Right hindlimb (tissue), 1 donor: ENCODE results near the gene SLC25A41.

ENCODE experiments used
- DNase-seq: peaks from one replicate; pipeline ENCODE4 v3.0.0-alpha.2; 2018

The SLC25A41 gene

DNA sequence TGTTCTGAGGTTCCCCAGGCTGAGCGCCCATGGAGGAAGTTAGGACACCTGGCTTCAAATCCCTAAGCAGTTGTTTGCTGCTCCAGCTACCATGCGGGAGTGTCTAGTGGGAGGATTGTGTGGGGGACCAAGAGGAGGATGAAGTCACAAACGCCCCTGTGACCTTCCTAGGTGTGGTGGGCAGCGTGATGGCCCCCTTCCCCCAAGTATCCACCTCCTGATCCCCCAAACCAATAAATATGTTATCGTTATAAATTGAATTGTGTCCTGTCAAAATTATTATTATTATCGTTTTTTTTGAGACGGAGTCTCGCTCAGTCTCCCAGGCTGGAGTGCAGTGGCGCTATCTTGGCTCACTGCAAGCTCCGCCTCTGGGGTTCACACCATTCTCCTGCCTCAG lies at the start of gene SLC25A41:
Gene SLC25A41 (minus strand): TSS at position 101 of the 400 bp plus-strand sequence. CDS start 70 bp downstream, at position 31.
- DNase-seq: no peak

GRCh38 chr19:6483235-6483634 lies 49.7 kb upstream of the SLC25A41 start:
- DNase-seq: no peak

GRCh38 chr19:6482343-6482686 lies 48.8 kb upstream of the SLC25A41 start:
- no peak for DNase-seq

DNA sequence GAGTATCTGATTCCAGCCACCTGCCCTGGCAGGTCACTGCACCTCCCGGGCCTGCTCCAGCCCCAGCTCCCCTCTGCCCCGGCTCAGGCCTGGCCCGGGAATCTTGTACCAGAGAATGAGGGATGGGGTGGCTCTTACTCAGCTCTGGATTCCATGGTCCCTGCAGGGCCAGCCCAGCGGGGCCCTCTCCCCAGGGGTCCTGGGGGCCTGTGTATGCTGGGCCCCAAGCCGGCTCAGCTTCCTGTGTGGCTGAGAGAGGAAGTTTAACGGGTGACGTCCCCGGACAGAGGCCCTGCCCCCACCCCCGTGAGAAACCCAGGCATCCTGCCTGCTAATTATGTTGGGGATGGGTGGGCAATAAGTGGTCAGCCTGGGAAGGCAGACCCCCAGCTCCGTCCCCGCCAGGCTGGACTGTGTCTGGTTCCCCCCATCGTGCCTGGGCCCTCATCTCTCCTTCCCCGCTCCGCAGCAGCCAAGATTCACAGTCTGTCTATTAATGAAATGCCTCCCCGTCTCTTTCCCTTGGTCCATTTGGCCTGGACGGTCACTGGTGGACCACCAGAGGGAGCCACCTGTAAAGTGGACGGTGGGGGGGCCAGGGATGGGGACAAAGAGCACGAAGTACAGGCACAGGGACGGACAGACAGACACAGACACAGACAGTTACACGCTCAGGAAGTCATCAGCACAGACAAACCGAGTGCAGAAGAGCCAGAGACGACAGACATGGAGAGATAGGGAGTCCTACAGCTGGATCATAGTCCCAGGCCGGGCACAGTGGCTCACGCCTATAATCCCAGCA lies 48.2 kb upstream of the SLC25A41 start, which contains the start of gene DENND1C:
Gene DENND1C (minus strand): TSS at position 247 of the 802 bp plus-strand sequence. CDS start 92 bp downstream, at position 155.
- DNase-seq: no peak

- no peak for DNase-seq
Measured at GRCh38 chr19:6480848-6481415, 47.4 kb upstream of the SLC25A41 start.

DNA sequence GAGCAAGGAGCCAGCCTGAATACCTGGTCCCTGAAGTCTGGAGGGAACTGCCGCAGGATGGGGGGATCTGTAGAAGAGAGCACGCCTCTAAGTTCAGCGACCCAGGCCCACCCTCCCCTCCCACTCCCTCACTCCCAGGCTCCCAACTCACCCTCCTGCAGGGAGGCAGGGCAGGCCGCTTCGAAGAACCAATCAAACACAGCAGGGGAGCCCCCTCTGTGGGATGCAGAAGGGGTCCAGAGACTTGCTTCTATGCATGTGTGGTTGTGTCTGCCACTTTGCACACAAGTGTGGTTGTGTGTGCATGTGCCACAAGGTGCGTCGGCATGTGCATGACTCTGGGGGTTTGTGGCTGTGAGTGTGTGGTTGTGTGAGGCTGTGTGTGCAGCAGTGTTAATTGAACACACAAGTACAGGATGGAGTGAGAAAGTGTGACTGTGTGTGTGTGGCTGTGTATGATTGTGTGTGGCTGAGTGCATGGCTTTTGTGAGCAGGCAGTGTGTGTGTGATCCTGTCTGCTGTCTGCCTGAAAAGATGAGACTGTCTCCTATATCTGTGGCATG lies 46.4 kb upstream of the SLC25A41 start:
- no peak for DNase-seq

DNA sequence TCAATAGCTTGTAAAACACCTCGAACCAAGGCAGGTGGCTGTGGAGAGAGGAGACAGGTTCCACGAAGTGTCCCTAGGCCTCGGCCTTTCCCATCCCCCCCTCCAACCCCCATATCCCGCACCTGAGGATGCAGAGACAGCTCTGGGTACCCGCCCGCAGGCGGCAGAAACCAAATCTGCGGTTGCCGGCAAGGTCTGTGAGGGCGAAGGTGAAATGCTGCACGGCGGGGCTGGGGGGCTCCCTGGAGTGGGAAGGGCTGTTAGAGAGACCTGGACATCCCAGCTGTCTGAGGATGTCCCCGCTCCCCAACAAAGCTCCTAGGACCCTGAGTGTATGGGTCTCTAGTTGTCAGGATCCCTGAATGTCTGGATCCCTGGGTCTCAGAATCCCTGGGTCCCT lies 45.3 kb upstream of the SLC25A41 start:
- no peak for DNase-seq

DNA sequence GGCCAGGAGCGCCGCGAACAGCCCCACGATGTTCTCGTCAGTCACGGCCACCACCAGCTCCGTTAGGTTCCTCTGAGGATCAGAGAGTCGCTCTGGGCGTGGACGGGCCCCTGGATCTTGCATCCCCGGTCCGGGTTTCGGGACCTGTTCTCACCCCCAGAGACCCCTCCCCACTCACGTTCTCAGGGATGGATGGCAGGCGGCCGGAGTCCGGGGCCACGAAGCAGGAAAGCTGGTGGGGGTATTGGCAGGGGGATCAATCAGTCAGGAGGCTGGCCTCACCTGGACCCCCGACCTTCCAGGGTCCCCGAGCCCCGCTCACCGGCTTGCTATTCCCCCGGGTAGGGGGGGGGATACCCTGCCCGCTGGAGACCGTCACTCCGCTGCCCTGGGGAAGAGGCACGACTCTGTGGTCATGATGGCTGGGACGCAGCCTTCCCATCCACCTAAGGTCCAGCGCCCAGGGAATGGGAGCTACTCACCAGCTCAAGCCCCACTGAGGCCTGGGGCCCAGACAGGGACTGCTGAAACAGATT lies 43.4 kb upstream of the SLC25A41 start:
- DNase-seq: no peak

DNA sequence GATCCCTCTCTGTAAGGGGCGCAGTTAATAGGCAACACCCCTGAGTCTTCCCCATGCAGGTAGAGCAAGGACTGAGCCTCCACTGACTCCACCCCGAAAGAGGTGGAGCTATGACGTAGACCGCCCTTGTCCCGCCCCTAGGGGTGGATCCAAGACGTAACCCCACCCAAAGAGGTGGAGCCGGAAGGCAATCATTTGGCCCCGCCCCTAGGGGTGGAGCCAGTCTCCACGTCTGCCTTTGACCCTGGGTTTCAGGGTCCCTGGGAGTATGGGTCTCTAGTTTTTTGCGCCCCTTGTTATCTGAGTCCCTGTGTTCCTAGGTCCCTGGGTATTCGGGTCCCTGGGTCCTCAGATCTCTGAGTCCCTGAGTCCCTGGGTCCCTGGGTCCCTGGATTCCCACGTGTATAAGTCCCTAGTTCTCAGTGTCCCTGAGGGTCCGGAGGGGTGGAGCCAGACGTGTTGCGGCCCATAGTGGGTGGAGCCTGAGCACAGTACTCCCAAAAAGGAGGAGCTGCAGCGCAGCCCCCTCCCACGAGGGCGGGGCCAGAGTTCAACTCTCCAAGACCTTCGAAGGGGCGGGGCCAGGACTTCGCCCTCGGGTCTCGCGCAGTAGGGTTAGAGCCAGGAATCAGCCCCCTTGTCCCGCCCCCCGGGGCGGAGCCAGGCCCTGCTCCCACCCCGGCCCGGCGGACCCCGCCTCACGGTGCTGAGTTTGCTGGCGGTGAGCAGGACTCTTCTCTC lies 42.8 kb upstream of the SLC25A41 start:
- peak; percentile 56 for DNase-seq

DNA sequence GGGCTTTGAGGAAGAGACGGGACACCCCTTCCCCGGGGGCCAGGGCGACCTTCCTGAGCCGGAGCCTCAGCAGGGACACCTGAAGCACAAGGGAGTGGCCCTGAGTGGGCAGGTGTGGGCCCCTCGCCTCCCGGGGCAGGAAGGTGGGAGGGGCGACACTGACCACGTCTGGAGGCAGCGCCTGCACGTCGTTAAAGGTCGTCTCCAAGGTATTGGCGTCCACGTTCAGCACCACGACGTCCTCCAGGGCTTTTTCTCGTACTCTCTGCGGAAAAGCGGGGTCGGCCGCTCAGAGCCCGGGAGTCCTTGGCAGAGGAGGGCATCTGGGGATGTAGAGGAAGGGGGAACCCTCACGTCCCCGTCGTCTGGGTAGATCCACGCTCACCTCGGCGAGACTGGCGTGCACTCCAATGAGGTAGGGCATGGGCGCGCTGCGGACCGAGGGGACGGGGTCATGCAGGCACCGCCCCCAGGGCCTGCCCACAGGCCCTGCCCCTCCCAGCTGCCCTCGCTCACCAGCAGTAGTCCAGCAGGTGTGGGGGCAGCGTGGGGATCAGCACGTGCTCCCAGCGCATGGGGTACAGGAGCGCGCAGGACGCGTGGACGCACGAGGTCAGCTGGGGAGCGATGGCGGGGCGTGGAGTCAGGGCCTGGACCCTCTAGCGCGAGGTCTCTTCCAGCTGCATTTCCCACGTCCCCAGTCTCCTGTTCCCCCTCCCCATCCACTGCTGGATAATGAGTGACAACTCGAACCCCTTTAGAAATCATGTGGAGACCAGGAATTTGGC lies 42.0 kb upstream of the SLC25A41 start:
- no peak for DNase-seq

DNA sequence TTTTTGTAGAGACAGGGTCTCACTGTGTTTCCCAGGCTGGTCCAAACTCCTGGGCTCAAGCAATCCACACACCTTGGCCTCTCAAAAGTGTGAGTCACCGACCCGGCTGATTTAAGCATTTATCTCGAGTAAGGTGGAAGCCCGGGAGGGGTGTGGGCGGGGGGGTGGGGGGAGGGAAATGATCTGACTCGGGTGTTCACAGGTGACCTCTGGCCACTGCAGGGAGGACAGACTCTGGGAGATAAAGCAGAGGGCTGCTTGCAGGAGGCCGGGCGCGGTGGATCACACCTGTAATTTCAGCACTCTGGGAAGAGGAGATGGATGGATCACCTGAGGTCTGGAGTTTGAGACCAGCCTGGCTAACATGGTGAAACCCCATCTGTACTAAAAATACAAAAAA lies 40.1 kb upstream of the SLC25A41 start:
- no peak for DNase-seq

GRCh38 chr19:6472713-6473112 lies 39.1 kb upstream of the SLC25A41 start:
- DNase-seq: no peak

DNA sequence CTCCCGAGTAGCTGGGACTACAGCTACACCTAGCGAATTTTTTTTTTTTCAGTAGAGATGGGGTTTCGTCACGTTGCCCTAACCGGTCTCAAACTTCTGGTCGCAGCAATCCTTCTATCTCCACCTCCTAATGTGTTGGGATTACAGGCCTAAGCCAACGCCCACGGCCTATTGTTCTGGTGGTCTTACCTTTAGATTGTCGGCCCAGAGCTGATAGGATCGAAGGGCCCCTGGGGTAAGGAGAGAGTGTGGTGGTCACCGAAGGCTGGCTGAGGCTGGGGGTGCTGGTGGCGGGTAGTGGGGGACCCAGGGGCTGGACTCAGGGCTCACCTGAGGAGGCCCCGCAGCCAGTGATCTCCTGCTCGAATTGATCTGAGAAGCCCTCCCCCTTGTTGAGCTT lies 37.5 kb upstream of the SLC25A41 start:
- DNase-seq: no peak

DNA sequence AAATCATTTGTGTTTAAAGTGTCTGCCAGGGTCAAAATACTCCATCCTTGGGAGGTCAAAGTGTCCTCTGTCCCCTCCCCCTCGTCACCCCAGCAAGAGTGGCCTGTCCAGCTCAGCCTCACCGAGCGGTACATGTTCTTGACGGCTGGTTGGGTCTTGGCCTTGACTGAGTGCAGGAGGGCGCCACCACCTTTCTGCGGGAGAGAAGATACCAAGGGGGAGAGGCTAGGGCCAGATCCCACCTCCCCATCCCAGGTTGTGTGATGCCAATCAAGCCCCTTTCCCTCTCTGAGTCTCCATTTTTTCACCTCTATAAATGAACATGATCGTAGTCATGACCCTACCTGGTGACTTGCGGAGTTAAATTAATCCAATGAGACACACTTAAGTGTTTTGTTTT lies 36.6 kb upstream of the SLC25A41 start:
- no peak for DNase-seq

DNA sequence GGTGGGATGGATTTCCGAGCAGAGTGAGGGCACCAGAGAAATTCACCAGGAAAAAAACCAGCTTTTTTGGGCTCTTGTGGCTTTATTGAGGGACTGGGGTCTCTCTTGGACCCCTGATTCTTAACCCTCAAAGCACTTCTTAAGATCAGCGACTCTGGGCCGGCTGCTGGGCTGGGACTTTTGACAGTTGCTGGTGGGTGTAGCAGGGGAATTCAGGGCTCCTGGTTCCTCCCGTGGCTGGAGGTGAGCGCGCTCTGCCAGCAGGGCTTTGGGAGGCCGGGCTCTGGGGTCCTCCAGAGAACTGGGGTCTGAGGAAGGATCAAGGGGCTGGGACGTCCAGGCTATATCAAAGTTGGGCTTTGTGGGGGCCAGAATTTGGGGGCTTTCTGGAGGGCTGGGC lies 33.8 kb upstream of the SLC25A41 start:
- no peak for DNase-seq

DNA sequence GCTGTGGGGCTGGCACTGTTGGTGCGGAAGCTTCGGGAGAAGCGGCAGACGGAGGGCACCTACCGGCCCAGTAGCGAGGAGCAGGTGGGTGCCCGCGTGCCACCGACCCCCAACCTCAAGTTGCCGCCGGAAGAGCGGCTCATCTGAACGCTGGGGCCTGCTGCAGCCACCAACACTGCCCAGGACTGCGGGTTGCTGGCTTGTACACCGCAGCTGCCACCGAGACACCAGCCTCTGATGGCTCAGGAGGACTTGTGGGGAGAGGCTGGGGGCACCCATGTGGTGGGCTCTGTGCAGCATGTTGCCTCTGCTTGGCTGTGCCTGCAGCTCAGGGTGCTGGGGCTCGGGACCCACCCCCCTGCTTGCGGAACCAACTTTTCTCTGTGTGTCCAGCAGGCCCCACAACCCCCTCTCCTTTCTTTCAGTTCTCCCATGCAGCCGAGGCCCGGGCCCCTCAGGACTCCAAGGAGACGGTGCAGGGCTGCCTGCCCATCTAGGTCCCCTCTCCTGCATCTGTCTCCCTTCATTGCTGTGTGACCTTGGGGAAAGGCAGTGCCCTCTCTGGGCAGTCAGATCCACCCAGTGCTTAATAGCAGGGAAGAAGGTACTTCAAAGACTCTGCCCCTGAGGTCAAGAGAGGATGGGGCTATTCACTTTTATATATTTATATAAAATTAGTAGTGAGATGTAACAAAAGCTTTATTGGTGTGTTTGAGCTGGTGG lies 33.1 kb upstream of the SLC25A41 start:
- DNase-seq: no peak

DNA sequence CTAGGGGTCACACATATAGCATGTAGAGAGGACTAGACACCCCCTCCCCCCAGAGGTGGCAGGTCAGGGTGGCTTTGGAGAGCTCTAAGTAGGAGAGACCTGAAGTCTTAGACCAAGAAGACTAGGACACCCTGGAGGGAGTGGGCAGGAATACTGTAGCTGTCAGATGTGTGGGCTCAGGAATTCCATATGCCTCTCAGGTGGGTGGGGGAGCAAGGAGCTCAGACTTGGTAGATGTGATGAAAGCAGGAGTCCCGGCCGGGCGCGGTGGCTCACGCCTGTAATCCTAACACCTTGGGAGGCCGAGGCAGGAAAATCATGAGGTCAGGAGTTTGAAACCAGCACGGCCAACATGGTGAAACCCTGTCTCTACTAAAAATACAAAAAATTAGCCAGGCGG lies 32.1 kb upstream of the SLC25A41 start:
- no peak for DNase-seq

GRCh38 chr19:6465006-6465405 lies 31.4 kb upstream of the SLC25A41 start:
- DNase-seq: no peak

- DNase-seq: no peak
Measured at GRCh38 chr19:6464070-6464873, 30.7 kb upstream of the SLC25A41 start, which contains the start of gene CRB3. Gene CRB3 (plus strand): TSS chr19:6464271. CDS start chr19:6464702, 431 bp downstream.

- peak; percentile 98 for DNase-seq
Measured at GRCh38 chr19:6460099-6460884, 26.7 kb upstream of the SLC25A41 start.
